B cell (primary cell): ENCODE measurements around the gene THAP5.

Experiments
- EZH2 ChIP-seq: IDR thresholded peaks from 2 replicates; pipeline ENCODE4 v1.6.1; 2012; ENCODE audit warnings: borderline replicate concordance, low read depth, mild to moderate bottlenecking, moderate library complexity, low read length; ENCODE audit not compliant: insufficient read depth, poor library complexity, severe bottlenecking
- TF ChIP-seq, protein P1 (sequence below): fragments of 200-600 bp; IDR thresholded peaks from one replicate; pipeline ENCODE4 v1.8.0; 2022; ENCODE audit warnings: antibody characterized with exemption, mild to moderate bottlenecking

- TF ChIP-seq, protein P1, sequence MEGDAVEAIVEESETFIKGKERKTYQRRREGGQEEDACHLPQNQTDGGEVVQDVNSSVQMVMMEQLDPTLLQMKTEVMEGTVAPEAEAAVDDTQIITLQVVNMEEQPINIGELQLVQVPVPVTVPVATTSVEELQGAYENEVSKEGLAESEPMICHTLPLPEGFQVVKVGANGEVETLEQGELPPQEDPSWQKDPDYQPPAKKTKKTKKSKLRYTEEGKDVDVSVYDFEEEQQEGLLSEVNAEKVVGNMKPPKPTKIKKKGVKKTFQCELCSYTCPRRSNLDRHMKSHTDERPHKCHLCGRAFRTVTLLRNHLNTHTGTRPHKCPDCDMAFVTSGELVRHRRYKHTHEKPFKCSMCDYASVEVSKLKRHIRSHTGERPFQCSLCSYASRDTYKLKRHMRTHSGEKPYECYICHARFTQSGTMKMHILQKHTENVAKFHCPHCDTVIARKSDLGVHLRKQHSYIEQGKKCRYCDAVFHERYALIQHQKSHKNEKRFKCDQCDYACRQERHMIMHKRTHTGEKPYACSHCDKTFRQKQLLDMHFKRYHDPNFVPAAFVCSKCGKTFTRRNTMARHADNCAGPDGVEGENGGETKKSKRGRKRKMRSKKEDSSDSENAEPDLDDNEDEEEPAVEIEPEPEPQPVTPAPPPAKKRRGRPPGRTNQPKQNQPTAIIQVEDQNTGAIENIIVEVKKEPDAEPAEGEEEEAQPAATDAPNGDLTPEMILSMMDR = no peak
- TF ChIP-seq EZH2 = no peak
Measured at GRCh38 chr7:108559253-108559652, 10.3 kb downstream of the THAP5 start.
